ENCODE data around the gene CCDC136.

GRCh38 chr7:128861957-128862570, 70.3 kb downstream of the CCDC136 start:
- TF ChIP-seq REST (IDR thresholded peaks at IDR 0.05; ENCODE audit: insufficient read depth in 1 of 2, low read depth in 2 of 2, low read length in 1 of 2): no peak
- TF ChIP-seq, protein P1, sequence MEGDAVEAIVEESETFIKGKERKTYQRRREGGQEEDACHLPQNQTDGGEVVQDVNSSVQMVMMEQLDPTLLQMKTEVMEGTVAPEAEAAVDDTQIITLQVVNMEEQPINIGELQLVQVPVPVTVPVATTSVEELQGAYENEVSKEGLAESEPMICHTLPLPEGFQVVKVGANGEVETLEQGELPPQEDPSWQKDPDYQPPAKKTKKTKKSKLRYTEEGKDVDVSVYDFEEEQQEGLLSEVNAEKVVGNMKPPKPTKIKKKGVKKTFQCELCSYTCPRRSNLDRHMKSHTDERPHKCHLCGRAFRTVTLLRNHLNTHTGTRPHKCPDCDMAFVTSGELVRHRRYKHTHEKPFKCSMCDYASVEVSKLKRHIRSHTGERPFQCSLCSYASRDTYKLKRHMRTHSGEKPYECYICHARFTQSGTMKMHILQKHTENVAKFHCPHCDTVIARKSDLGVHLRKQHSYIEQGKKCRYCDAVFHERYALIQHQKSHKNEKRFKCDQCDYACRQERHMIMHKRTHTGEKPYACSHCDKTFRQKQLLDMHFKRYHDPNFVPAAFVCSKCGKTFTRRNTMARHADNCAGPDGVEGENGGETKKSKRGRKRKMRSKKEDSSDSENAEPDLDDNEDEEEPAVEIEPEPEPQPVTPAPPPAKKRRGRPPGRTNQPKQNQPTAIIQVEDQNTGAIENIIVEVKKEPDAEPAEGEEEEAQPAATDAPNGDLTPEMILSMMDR (IDR thresholded peaks at IDR 0.05): no peak
- no peak for TF ChIP-seq SIN3A (IDR thresholded peaks at IDR 0.05; ENCODE audit: borderline replicate concordance, insufficient read depth, low read depth, low read length)
- no peak for TF ChIP-seq POLR2AphosphoS5 (IDR thresholded peaks at IDR 0.05; ENCODE audit: low read depth, low read length)

Data from Panc1 (cell line).